ENCODE measurements around the gene DACH1. TPM values are rescaled to one million over a fixed set of nuclear protein-coding genes. Genes with fewer than 3 reads are reported as not detected.

DACH1 gene
- total and polyA plus RNA-seq, 2 of the 8 experiments (the other 6 are each of a cell fraction or from before 2014, with no cell fraction given): 0.12 to 0.67 TPM

DNA sequence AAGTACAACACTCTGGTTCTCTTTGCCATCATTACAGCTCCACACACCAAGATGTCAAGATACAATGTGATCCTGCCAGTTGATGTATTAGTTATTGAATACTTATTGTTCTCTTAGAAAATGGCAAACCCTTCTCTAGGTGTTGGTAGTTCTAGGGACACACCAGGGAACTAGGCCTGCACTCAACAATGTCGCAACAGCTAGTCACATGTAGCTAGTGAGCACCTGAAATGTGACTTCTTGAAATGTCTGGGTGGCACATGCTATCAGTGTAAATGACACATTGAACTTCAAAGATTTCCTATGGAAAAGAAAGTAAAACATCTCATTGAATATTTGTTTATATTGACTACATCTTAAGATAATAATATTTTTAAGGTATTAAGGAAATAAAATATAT lies 49.7 kb downstream of the DACH1 start:
- 92% methylated on average over 1 of the region's 1 CpG; no CpG with 5 or more reads in 1 of the 2 experiments for WGBS, 2 experiments (ENCODE audit: extremely low coverage in 1 of 2, insufficient coverage in 1 of 2, insufficient read length in 1 of 2, insufficient replicate concordance in 2 of 2, low coverage in 1 of 2, low lambda C conversion rate in 2 of 2, missing lambda C conversion rate in 1 of 2)
- CTCF ChIA-PET (ENCODE audit: partially characterized antibody): no interaction called here
- TF ChIP-seq BACH1 (IDR thresholded peaks at IDR 0.05; ENCODE audit: low read length): no peak
- no peak for TF ChIP-seq RBBP5 (IDR thresholded peaks at IDR 0.05; ENCODE audit: borderline replicate concordance, low read depth, low read length)
- no peak for TF ChIP-seq YY1 (IDR thresholded peaks at IDR 0.05; ENCODE audit: low read depth, low read length)
- no peak for TF ChIP-seq GABPA (IDR thresholded peaks at IDR 0.05; ENCODE audit: borderline replicate concordance, insufficient read depth, low read length)

More for the DNA sequence above, 49.7 kb downstream of the DACH1 start:
- Histone ChIP-seq H3K27me3 (replicated peaks in 1 of 4; ENCODE audit: control insufficient read depth in 3 of 4, extremely low read depth in 1 of 4, insufficient read depth in 3 of 4, low read length in 3 of 4) (no peaks in the 10 kb centered on the region), H3K4me1 (replicated peaks in 1 of 4; ENCODE audit: control insufficient read depth in 3 of 4, insufficient read depth in 4 of 4, low read length in 3 of 4) (no peaks in the 10 kb centered on the region), H4K91ac (replicated peaks; ENCODE audit: insufficient read length, low read length) (no peak overlapping the region), H3K4me3 (ENCODE audit: extremely low read depth in 1 of 4, insufficient read depth in 2 of 4, low read depth in 3 of 4, low read length in 4 of 4) (no peak overlapping the region), H2AK5ac (ENCODE audit: low read depth, low read length) (no peak overlapping the region), H4K5ac (ENCODE audit: insufficient read length, low read depth, low read length) (no peak overlapping the region), H3K9ac (replicated peaks in 1 of 4; ENCODE audit: extremely low read depth in 1 of 4, low read depth in 3 of 4, low read length in 3 of 4) (no peak overlapping the region), H2BK120ac (replicated peaks; ENCODE audit: low read depth, low read length) (no peak overlapping the region), H2BK5ac (ENCODE audit: low read depth, low read length) (no peak overlapping the region), H3K79me1 (ENCODE audit: low read depth, low read length) (no peaks in the 10 kb centered on the region), H3K18ac (ENCODE audit: extremely low read depth, low read length) (no peak overlapping the region), H2AFZ (ENCODE audit: low read length) (no peak overlapping the region), H3K23ac (ENCODE audit: insufficient read length) (no peak overlapping the region), H3K14ac (ENCODE audit: insufficient read length) (no peak overlapping the region), H2BK20ac (ENCODE audit: low read length) (no peak overlapping the region), H3K27ac (ENCODE audit: low read depth, low read length) (no peak overlapping the region), H3K9me3 (ENCODE audit: insufficient read depth in 2 of 2, low read depth in 1 of 2, low read length in 1 of 2) (no peaks in the 10 kb centered on the region), H4K8ac (ENCODE audit: extremely low read depth, insufficient read depth, low read length) (no peak overlapping the region), H3K4me2 (ENCODE audit: insufficient read depth in 1 of 2, low read depth in 2 of 2, low read length in 2 of 2) (no peak overlapping the region), H3K36me3 (ENCODE audit: control insufficient read depth in 2 of 4, insufficient read depth in 4 of 4, low read length in 3 of 4) (no peaks in the 10 kb centered on the region), H3K23me2 (ENCODE audit: low read depth, low read length) (no peaks in the 10 kb centered on the region), H3K4ac (replicated peaks; ENCODE audit: insufficient read length, low read depth, low read length) (no peak overlapping the region), H2BK15ac (ENCODE audit: low read length) (no peak overlapping the region), H2BK12ac (ENCODE audit: low read depth, low read length) (no peak overlapping the region), H3K56ac (replicated peaks; ENCODE audit: insufficient read length, low read depth, low read length) (no peak overlapping the region), H3K79me2 (ENCODE audit: control insufficient read depth in 1 of 2, insufficient read depth in 2 of 2, low read length in 2 of 2) (no peaks in the 10 kb centered on the region), H4K20me1 (replicated peaks in 1 of 2; ENCODE audit: control insufficient read depth in 1 of 2, insufficient read depth in 2 of 2, low read length in 2 of 2) (no peaks in the 10 kb centered on the region)
- FAIRE-seq (no peak), DNase-seq (ENCODE audit: low read depth in 1 of 2, low spot score in 2 of 2) (no peak)
- POLR2A ChIA-PET (ENCODE audit: partially characterized antibody): no interaction called here

Measured in H1 (cell line).